HG03095 (cell line): Measurements from ENCODE around the gene P3H4.

ENCODE experiments used
- ATAC-seq: cut with Tn5 transposase; IDR thresholded peaks from one replicate; pipeline ENCODE4 v1.9.1; 2021; ENCODE audit warnings: moderate library complexity; ENCODE audit not compliant: unreplicated experiment

The P3H4 gene

GRCh38 chr17:41772586-41773189 lies 39.1 kb downstream of the P3H4 start:
- no peak for ATAC-seq

GRCh38 chr17:41772218-41772585 lies 39.5 kb downstream of the P3H4 start:
- ATAC-seq = no peak

GRCh38 chr17:41771389-41772206 lies 40.2 kb downstream of the P3H4 start:
- ATAC-seq = no peak

- ATAC-seq = no peak
Measured at GRCh38 chr17:41769985-41770384, 41.8 kb downstream of the P3H4 start.

GRCh38 chr17:41769346-41769862 lies 42.3 kb downstream of the P3H4 start:
- no peak for ATAC-seq

- ATAC-seq = no peak
Measured at GRCh38 chr17:41768682-41769288, 43.0 kb downstream of the P3H4 start.

- no peak for ATAC-seq
Measured at GRCh38 chr17:41767324-41768042, 44.3 kb downstream of the P3H4 start.

- no peak for ATAC-seq
Measured at GRCh38 chr17:41766135-41766534, 45.6 kb downstream of the P3H4 start.

- ATAC-seq = no peak
Measured at GRCh38 chr17:41763327-41763726, 48.4 kb downstream of the P3H4 start.

- no peak for ATAC-seq
Measured at GRCh38 chr17:41762841-41763240, 48.9 kb downstream of the P3H4 start.

- no peak for ATAC-seq
Measured at GRCh38 chr17:41762391-41762790, 49.4 kb downstream of the P3H4 start.

- no peak for ATAC-seq
Measured at GRCh38 chr17:41760878-41761277, 50.9 kb downstream of the P3H4 start.

GRCh38 chr17:41758601-41759000 lies 53.1 kb downstream of the P3H4 start:
- ATAC-seq = no peak

GRCh38 chr17:41754066-41754465 lies 57.7 kb downstream of the P3H4 start:
- no peak for ATAC-seq
